GM12865 (cell line): ENCODE results near the gene KCNK17.

Source experiments
- DNase-seq: peaks from one replicate; pipeline ENCODE4 v3.0.0; 2010; ENCODE audit warnings: low read depth
- H3K4me3 ChIP-seq: 2 replicates; pipeline ENCODE4 v1.5.1; 2011; ENCODE audit warnings: mild to moderate bottlenecking, low read depth, low read length, control low read depth
- CTCF ChIP-seq: IDR thresholded peaks from 2 replicates; pipeline ENCODE4 v1.5.1; 2011; ENCODE audit warnings: low read length, control low read depth, low read depth, inconsistent platforms; ENCODE audit not compliant: insufficient read depth; ENCODE audit errors: missing control alignments

KCNK17 gene

GRCh38 chr6:39327507-39327906 lies 13.3 kb upstream of the KCNK17 start:
- H3K4me3 ChIP-seq = no peak overlapping the region
- TF ChIP-seq CTCF = no peak
- DNase-seq = no peak

GRCh38 chr6:39322306-39322850 lies 8.2 kb upstream of the KCNK17 start, which contains the start of gene KCNK16:
Gene KCNK16 (minus strand): TSS chr6:39322702. CDS start chr6:39322540, 162 bp downstream.
- H3K4me3 ChIP-seq = no peak within 1 kb of the TSS
- no peak for TF ChIP-seq CTCF
- DNase-seq = no peak

- no peak for TF ChIP-seq CTCF
- no peak for DNase-seq
These were observed 7.5 kb upstream of the KCNK17 start for GRCh38 chr6:39321761-39322160.

GRCh38 chr6:39320363-39320984 lies 6.3 kb upstream of the KCNK17 start:
- no peak for TF ChIP-seq CTCF
- no peak overlapping the region for H3K4me3 ChIP-seq
- DNase-seq = no peak

More at GRCh38 chr6:39321761-39322160, 7.5 kb upstream of the KCNK17 start:
- H3K4me3 ChIP-seq = no peak overlapping the region

GRCh38 chr6:39319621-39320362 lies 5.6 kb upstream of the KCNK17 start:
- no peak overlapping the region for H3K4me3 ChIP-seq
- no peak for DNase-seq
- no peak for TF ChIP-seq CTCF

GRCh38 chr6:39317256-39317655 lies 3.0 kb upstream of the KCNK17 start:
- no peak for DNase-seq
- TF ChIP-seq CTCF = no peak
- H3K4me3 ChIP-seq = no peak overlapping the region
